EH (cell line): ENCODE results near the gene MRPL30.
"Not testable (repeated sequence)": the region's sequence is repeated elsewhere in the genome, so short reads cannot be mapped to it uniquely, and the experiment has no call there.

Experiments used
- DNase-seq: peaks from one replicate; pipeline ENCODE4 v3.0.0-alpha.2; 2015; ENCODE audit warnings: low read depth

Gene MRPL30

DNA sequence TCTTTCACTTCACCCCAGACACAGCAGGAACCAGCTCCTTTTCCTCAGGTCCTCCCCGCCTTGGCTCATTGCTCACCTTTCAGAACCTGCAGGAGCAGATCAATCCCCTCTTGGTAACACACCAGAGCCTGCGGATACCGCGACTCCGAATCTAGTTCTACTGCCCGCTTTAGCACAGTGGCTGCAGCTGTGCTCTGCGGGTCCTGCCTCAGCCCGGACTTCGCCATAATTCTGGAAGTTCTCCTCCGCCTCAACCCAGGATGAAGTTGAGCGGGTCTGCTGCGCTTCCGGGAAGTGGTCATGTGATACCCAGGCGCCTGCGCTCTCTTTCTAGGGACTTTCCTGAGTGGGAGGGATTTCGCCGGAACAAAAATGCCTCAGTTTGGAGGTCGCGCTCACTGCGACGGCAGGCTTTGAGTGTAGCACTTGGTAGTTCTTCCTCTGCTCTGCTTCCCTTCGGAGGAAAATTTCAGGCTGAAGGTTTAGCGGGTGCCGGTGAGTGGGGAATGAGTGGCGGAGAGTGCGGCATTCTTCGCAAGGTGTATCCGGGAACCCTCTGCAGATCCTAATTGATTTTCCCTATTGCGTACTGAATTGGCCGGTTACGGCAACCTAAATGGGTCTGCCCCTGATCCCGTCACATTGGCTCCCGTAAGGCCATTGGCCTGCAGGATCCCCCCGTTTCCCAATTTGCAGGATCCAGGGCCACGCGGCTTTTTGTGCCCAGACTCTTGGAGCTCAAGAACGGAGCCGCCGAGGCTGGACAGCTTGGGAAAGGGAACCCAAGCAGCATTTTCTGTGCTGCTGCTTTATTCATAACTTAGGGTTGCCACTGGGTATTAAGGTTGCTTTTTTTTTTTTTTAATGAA is at the start of gene MRPL30, which contains the start of gene MITD1:
MRPL30 (plus strand) TSS at position 430 of the 869 bp plus-strand sequence. CDS start 5,020 bp downstream, outside the sequence.
MITD1 (minus strand) TSS at position 304 of the 869 bp plus-strand sequence; CDS start at position 227, 77 bp downstream.
- DNase-seq, result peak; percentile 96

DNA sequence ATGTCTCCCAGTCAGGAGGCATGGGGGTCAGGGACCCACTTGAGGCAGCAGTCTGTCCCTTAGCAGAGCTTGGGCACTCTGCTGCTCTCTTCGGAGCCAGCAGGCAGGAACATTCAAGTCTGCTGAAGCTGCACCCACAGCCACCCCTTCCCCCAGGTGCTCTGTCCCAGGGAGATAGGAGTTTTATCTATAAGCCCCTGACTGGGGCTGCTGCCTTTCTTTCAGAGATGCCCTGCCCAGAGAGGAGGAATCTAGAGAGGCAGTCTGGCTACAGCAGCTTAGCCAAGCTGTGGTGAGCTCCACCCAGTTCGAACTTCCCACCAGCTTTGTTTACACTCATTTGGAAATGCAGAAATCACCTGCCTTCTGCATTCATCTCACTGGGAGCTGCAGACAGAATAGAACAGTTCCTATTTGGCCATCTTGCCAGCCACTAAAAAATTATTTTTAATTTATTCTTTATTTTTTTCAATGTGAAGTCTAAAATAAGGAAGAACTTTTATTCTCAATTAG is 45.9 kb upstream of the MRPL30 start:
- not testable (repeated sequence) for DNase-seq

DNA sequence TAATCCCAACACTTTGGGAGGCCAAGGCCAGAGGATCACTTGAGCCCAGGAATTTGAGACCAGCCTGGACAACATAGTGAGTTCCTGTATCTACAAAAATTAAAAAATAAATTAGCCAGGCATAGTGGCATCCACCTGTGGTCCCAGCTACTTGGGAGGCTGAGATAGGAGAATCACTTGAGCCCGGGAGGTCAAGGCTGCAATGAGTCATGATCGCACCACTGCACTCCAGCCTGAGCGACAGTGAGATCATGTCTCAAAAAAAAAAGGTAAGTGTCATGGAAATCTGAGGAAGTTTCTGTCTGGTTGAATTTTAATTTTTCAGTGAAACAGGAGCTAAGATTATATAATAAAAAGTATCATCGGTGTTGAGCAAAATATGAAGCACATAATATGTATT is 42.0 kb upstream of the MRPL30 start:
- no peak for DNase-seq

DNA sequence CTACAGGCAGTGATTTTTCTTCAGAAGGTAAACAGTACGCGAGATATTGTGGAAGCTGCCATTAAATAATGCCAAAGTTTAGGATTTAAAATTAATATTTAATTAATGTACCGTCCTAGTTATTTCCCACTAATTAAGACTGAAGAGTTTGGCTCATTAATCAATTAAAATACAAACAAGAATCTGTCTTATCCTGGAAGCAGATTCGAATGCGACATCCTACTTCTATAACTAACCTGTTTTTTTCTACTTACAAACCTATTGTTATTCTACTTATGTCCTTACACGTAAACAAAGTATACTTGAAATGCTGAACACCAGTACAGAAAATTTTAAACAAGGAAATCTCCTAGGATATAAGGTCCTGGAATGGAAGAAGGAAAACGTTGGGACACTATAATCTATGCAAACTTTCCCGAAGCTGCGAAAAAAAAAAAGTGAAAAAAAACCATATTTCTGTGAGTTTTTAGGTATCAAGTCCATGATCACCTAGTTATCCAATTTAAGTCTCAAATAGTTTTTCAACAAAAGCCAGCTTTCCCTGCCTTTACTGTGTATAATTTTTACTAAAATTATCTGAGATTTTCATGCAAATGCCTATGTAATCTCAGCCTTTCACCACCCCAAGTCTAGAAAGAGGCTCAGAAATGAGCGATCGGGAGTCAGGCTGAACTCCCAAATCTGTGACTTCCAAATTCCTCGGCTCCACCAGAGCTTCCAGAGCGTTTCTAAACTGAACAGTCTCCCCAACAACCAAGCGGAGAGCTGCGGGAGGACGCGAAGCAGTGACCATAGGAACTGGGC is 40.7 kb upstream of the MRPL30 start:
- DNase-seq, result no peak

DNA sequence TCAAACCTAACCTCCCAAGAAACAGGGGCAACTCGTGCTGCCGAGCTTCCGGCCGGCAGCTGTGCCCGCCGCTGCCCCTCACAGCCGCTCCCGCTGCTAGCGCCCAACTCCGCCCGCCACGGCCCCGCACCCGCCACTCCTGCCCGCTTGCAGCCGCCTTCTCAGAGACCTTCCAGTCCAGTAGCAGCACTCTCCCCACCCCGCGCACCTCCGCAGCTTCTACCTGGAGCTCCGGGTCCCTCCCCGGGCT is 40.2 kb upstream of the MRPL30 start:
- DNase-seq, result peak; percentile 43

DNA sequence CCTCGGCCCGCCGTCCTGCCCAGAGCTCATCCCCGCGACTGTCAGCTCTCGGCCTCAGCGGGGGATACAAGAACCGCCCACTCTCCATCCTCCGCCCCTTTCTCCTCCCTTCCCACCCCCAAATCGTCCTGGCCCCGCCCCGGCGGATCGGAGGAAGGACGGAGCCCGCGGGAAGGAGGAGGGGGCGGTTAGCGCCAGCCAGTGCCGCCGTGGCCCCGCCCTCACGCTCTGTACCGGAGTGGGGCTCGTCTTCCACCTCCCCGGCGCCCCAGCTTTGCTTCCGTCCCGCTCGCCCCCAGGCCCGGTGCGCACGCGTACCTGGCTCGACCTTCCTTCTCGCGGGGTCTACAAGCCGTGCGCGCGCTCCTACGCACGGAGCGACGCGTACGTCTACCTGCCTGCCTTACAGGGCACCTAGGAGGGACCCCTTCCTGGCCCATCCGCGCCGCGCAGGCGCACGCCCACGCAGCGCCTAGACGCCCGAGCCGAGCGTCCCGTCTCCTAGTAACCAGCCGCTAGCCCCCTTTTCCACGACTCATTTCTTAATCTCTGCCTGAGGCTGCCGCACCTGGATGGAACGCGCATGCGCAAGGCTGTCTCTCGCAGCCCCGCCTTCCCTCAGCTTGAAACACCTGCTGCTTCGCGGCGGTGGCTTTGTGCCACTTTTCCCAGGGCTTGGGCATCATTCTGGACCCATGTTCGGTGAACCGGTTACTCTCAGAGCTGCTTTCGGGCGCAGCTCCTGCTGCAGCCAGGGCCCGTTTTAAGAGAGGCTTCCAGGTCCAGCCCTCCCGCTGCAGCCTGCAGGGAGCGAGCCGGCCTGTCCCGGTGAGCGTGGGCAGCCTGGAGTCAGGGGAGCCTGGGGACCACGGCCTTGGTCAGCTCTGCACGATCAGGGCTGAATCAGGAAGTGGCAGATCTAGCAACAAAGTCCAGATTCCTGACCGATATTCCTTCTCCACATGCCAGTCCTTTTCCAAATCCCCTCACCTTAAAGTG is 39.6 kb upstream of the MRPL30 start, which contains the start of gene C2orf15:
C2orf15 (plus strand) TSS at position 598 of the 999 bp plus-strand sequence. CDS start 8,852 bp downstream, outside the sequence.
- DNase-seq, result peak; percentile 85

DNA sequence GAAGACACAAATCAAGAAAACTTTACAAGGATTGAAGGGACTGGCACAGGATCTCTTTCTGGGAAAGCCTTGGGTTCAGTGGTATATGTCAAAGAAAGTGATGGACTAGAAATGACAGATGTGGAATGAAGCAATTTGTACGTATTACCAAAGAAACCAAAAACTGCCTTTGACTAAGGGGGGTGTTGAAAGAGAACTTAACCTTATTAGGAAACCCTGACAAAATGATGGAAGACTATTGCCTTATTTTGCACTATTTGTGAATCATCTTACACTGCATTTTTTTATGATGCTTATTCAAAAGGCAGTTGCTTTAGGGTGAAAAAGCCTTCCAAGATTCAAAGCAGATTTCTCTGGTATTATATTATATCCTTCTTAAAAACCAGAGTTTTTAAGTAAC is 30.3 kb upstream of the MRPL30 start:
- peak; percentile 7 for DNase-seq

DNA sequence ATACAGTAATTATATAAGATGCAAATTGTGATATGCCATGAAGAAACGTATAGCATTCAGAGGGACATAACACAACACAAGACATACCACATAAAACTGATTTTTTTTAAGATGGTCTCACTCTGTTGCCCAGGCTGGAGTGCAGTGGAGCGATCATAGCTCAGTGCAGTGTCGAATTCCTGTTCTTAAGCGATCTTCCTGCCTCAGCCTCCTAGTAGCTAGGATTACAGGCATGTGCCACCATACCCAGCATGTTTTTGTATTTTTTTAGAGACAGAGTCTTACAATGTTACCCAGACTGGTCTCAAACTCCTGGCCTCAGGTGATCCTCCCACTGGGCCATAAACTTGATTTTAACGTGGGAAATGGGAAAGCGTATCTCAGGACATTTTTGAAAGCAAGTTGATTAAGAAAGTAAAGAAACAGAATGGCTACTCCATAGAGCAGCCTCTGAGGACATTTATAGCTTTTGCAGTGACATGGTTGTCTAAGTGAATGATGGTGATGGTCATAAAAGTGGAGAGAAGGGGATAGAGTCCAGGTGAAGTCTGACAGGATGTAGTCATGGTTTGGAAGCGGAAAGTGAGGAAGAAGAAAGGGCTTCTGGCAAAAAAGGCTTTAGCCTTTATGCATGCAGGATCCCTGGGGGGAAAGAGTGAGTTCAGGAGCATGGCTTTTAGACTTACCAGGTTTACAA is 28.6 kb upstream of the MRPL30 start:
- DNase-seq, result no peak

DNA sequence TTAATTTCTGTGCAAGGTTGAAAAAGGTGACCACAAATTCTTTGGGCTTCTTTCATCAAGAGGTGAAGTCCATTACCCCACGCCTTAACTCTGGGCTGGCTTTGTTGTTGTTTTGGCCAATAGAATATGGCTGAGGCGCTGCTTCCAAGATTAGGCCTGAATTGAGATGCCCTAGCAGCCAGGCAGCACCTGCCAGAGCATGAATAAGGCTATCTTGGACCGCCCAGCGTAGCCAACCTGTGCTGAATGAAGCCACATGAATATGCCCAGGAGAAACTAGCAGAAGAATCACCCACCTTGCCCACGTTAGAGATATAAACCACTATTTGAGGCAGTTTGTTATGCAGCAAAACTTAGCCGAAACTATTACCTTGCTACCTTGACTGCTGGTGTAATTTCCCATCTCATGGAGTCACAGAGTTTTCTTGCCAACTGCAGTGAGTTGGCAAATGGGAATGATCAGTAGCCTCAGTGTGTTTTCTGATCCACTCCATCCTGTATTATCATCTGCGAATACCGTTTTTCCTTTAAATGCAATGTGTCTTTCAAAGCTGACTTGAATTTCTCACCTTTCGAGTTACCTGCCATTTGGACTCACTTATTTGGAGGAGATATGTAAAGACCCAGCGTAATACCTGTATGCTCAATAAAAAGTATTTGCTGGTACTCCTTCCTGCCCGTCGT is 26.9 kb upstream of the MRPL30 start:
- DNase-seq, result no peak

DNA sequence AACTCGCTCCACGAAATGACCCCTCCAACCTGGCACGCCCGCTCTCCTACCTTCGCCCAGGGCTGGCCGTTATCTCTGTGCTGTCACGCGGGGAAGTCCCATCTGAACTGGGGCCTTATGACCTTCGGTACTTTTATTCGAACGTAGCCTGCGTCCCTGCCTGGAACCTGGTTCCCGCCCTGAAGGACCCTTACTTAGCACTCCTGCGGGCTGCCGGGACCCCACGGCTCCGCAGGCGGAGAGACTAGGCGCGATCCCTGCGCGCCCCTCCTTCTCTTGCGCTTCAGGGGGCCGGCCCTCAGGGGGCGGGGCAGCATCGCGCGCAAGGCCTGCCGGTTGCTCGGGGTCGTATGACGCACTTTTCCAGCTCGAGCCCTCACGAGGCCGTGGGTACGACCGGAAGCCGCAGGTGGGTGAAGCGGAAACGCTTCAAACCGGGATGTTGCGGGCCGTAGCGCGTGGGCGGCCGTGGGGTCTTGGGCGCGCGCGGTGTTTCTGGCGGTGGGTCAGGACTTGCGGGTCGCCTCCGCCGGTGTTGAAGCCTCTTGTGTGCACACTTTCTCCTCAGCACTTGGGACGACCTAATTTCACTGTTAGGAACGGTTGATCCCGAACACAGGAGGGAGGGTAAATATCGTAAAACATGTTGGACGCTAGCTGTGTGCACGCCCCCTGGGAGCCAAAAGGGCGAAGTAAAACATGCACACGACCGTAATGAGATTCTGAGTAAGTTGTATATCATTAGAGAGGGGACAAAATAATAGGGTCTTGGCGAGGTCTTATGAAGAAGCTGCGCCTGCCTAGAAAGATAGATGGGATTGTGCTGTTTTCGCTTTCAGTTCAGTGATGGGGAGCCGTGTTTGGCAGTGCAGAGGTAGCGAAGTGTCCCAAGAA is 26.1 kb upstream of the MRPL30 start, which contains the start of the genes LIPT1 and TSGA10:
LIPT1 (plus strand) TSS at position 325 of the 894 bp plus-strand sequence. CDS start 6,991 bp downstream, outside the sequence.
TSGA10 (minus strand) TSS at position 300 of the 894 bp plus-strand sequence. CDS start 45,503 bp downstream, outside the sequence.
- DNase-seq, result peak; percentile 88

DNA sequence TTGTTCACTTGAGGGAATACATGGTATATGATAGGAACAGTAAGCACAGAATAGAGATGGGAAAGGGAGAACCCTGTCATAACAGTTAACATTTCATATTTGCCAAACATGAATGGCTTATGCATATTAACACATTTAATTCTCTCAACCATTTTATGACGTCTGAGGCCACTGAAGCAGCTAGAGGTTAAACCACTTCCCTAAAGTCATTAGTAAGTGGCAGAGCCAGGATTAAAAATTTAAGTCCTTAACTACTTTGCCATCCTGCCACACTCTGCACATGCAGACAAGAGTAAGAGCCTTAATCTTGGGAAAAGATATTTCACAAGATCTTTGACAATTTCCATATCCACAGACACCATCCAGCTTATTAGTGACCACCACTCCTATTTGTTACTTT is 24.1 kb upstream of the MRPL30 start:
- no peak for DNase-seq

DNA sequence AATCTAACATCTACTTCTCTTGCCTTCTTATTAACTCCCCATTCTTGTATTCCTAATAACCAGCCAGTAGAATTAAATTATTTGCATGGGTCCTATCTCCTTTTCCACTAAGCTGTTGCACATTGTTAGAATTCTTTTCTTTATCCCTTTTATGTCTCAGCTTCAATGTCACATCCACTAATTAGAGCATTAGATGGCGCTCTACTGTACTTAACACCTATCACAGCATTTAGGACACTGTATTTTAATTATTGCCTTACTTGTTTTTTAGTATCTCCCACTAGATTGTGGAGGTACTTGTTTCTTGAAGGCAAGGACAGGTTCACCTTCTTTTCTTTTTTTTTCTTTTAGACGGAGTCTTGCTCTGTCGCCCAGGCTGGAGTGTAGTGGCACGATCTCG is 22.4 kb upstream of the MRPL30 start:
- no peak for DNase-seq

DNA sequence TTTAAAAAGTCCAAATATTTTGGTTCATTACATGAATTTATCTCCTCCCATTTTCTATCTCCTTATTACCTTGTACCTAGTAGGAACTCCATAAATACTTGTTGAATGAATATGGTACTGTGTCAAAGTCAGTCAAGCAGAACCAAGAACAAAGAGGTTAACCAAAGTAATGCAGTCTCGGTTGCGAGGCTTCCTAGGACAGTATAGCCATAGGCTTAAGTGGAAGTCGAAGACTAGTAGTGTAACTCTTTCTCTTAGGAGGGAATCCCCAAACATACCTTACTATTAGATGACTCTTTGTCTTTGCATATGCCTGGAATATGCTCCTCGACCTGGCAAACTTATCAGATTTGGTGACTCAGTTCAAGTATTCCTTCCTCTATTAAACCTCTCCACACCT is 21.4 kb upstream of the MRPL30 start:
- DNase-seq, result no peak

DNA sequence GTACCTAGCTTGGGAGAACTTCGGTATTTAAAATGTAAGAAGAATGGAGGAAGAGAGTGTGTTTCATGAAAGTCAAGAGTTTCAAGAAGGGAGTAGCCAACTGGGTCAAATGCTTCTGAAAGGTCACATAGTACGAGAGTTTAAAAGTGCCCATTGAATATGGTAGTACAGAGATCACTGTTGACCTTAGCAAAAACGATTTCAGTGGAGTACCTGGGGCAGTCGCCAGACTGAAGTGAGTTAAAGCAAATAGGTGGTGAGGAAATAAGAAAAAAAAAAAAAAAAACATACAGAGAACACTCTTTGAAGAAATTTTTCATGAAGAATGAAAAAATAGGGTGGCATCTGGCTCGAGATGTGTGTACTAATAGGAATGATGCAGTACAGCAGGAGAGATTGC is 14.8 kb upstream of the MRPL30 start:
- no peak for DNase-seq

DNA sequence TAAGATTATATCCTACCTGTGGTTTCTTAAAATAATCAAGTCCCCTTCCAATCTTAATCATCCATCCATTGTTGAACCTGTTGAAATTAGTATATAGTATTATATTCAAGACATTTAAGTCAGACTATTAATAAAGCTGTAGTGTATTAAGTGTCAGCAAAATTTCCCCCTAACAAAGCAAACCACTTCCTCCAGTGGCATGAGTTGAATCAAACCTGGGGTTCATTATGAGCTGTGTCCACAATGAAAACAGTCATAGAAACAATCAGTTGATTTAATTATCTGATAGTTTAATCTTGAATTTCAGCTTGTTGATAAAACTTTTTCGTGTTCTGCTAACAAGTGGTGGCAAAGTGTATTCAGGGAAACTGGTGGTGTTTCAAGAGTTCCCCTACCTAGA is 11.4 kb upstream of the MRPL30 start:
- DNase-seq, result no peak

DNA sequence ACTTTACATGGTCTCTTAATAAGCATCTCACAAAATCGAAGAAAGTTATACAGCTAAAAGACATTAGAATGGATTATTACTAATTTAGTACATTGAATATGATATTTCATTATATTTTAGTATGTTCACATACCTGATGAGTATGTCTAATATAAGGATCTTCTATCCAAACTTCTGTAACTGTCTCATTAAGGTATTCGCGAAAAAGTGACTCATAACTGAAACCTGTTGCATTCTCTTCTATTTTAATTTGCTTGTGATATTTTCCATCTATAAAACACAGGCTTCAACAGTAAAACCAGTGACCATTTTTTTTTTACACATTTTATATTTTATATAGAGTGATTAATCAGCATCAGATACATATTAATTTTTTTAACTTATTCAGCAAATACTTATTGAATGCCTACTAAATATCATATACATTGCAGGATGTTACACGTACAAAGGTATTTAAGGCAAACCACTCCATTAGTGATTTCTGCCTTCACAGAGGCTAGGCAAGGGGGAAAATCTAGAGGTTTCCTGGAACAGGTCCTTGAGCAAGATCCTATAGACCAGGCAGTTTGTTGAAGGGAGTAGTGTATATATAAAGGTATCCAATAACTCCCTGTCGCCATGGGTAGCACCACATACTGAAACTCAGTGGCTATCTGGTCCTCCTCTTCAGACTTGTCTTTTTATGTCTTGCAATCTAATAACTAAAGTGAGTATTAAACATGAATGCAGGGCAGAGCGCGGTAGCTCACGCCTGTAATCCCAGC is 9.4 kb upstream of the MRPL30 start:
- no peak for DNase-seq

DNA sequence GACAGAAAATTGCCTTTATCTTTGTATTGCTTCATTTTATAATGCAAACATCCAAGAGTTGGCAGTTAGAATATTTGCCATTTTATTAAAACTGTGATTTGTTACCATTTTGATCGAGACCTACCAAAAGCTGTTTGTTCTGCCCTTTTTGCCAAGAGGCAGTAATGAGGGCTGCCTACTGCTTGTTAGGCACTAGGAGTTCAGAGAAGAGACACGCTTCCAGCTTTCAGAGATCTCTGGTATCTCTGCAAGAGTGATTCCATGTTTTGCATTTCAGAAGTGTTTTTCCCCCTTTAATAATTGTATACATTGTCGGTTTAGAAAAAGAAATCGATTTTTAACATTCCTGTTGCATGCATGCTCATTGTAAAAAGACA is 628 bp downstream of the MRPL30 start:
- DNase-seq, result peak; percentile 13

DNA sequence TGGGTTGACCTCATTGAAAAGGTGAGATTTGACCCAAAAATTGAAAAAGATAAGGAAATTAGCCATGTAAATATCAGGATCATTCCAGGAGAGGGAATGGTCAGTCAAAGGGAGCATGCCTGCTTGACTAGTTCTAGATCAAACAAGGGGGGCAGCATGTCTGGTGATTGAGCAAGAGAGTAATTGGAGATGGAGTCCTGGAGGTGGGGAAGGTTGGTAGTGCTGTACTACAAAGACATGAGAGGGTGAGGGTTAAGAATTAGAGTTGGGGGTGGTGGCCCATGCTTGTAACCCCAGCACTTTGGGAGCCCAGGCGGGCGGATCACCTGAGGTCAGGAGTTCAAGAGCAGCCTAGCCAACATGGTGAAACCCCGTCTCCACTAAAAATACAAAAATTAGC is 2.0 kb downstream of the MRPL30 start:
- DNase-seq, result no peak
